ENCODE results near the gene PPM1M.

Gene PPM1M

DNA sequence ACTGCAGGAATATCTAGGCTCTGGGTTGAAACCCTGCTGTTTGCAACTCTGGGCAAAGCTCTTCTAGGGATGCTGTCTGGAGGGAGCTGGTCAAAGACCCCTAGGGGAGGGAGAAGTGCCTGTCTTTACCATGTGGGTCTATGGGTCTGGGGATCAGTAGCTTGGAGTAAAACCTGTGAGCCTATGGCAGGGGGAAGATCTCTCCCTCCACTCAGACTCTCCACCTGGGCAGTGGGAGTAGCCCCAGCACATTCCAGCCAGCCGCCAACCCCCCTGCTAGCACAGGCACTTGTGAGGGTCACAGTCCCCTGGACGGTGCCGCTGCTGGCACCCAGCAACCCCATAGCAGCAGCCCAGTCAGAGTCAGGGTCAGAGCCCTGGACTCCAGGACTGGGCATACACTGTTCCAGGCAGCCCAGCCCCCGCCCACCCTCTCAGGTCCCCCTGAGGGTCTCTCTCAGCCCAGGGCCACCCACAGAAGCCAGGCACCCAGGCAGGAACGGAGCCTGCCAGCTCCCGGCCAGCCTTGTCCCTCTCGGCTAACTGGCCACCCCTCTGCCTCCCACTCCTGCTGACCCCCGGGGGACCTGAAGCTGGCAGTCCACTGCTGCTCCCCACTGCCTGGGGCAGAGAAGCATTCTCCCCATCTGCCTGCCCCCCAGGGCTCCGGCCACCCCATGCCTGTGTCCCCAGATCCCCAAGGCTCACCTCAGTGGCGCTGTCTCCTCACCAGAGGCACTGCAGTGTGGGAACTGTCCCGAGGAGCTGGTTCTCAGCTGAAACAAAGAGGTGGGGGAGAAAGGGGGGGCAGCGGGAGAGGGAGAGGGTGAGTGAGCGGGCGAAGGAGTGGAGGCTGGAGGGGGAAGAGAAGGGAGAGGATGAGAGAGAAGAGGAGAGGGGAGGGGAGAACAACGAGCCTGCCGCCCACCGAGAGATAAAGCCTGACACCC, 52.9 kb downstream of the PPM1M start:
- no peak for DNase-seq

GRCh38 chr3:52299247-52299878, 53.8 kb downstream of the PPM1M start:
- no peak for DNase-seq
